Measurements from ENCODE around the gene TBR1. TPM values are rescaled to one million over a fixed set of nuclear protein-coding genes. Genes with fewer than 3 reads are reported as not detected.

TBR1 gene
- total RNA-seq, 2 donors from 2014 or later, result not detected

GRCh38 chr2:161434118-161434517, 18.0 kb downstream of the TBR1 start:
- DNase-seq (no peak), ATAC-seq (no peak)
- Histone ChIP-seq H3K9me3 (no peaks in the 10 kb centered on the region), H3K27me3 (no peaks in the 10 kb centered on the region), H3K36me3 (replicated peaks in 1 of 2; ENCODE audit: insufficient read depth in 1 of 2, low read depth in 2 of 2) (no peaks in the 10 kb centered on the region), H3K4me1 (no peaks in the 10 kb centered on the region), H3K4me3 (no peak overlapping the region), H3K27ac (no peak overlapping the region)
- TF ChIP-seq CTCF (IDR thresholded peaks at IDR 0.05) (no peak), POLR2A (IDR thresholded peaks at IDR 0.05) (no peak)
- 29 to 33% methylated on average over 1 of the region's 1 CpG for WGBS, 2 donors
- intact Hi-C loops (cut with DNase I), result no loop called here

- H3K36me3 ChIP-seq (replicated peaks in 1 of 2; ENCODE audit: insufficient read depth in 1 of 2, low read depth in 2 of 2), result no peaks in the 10 kb centered on the region
- WGBS, 2 donors, result 63 to 69% methylated on average over 3 of the region's 3 CpGs
- no peak for DNase-seq
- intact Hi-C loops (cut with DNase I), result no loop called here
- H3K27ac ChIP-seq, result no peak overlapping the region
- H3K27me3 ChIP-seq, result no peaks in the 10 kb centered on the region
- H3K4me3 ChIP-seq, result no peak overlapping the region
- ATAC-seq, result no peak
- TF ChIP-seq CTCF (IDR thresholded peaks at IDR 0.05) (no peak), POLR2A (IDR thresholded peaks at IDR 0.05) (no peak)
- H3K4me1 ChIP-seq, result no peaks in the 10 kb centered on the region
- no peaks in the 10 kb centered on the region for H3K9me3 ChIP-seq
Measured at GRCh38 chr2:161436411-161436810, 20.3 kb downstream of the TBR1 start.

GRCh38 chr2:161438598-161438997, 22.5 kb downstream of the TBR1 start:
- no peaks in the 10 kb centered on the region for H3K4me1 ChIP-seq
- intact Hi-C loops (cut with DNase I), result no loop called here
- WGBS, 2 donors, result 33 to 37% methylated on average over 2 of the region's 2 CpGs

GRCh38 chr2:161445097-161445496, 29.0 kb downstream of the TBR1 start:
- WGBS, 2 donors, result 88% methylated on average over 12 of the region's 12 CpGs
- no peak for TF ChIP-seq POLR2A (IDR thresholded peaks at IDR 0.05)
- no peak for TF ChIP-seq CTCF (IDR thresholded peaks at IDR 0.05)
- no peaks in the 10 kb centered on the region for H3K9me3 ChIP-seq
- H3K36me3 ChIP-seq (replicated peaks in 1 of 2; ENCODE audit: insufficient read depth in 1 of 2, low read depth in 2 of 2), result no peaks in the 10 kb centered on the region
- no peaks in the 10 kb centered on the region for H3K4me1 ChIP-seq
- no peak overlapping the region for H3K4me3 ChIP-seq
- H3K27me3 ChIP-seq, result no peaks in the 10 kb centered on the region
- intact Hi-C loops (cut with DNase I), result no loop called here
- DNase-seq (no peak), ATAC-seq (no peak)
- no peak overlapping the region for H3K27ac ChIP-seq

More at GRCh38 chr2:161438598-161438997, 22.5 kb downstream of the TBR1 start:
- H3K27ac ChIP-seq, result no peak overlapping the region
- no peaks in the 10 kb centered on the region for H3K27me3 ChIP-seq
- H3K36me3 ChIP-seq (replicated peaks in 1 of 2; ENCODE audit: insufficient read depth in 1 of 2, low read depth in 2 of 2), result no peaks in the 10 kb centered on the region
- DNase-seq, result no peak
- TF ChIP-seq POLR2A (IDR thresholded peaks at IDR 0.05), result no peak
- TF ChIP-seq CTCF (IDR thresholded peaks at IDR 0.05), result no peak
- no peaks in the 10 kb centered on the region for H3K9me3 ChIP-seq
- ATAC-seq, result no peak
- H3K4me3 ChIP-seq, result no peak overlapping the region

GRCh38 chr2:161448431-161448830, 32.3 kb downstream of the TBR1 start:
- Histone ChIP-seq H3K27me3 (no peaks in the 10 kb centered on the region), H3K36me3 (replicated peaks in 1 of 2; ENCODE audit: insufficient read depth in 1 of 2, low read depth in 2 of 2) (no peaks in the 10 kb centered on the region), H3K4me3 (no peak overlapping the region), H3K27ac (no peak overlapping the region), H3K9me3 (no peaks in the 10 kb centered on the region), H3K4me1 (no peaks in the 10 kb centered on the region)
- no peak for TF ChIP-seq CTCF (IDR thresholded peaks at IDR 0.05)
- TF ChIP-seq POLR2A (IDR thresholded peaks at IDR 0.05), result no peak
- intact Hi-C loops (cut with DNase I), result no loop called here
- no peak for ATAC-seq
- no peak for DNase-seq
